GM18508 (cell line): ENCODE data around the gene MAPKAPK5.
A peak's percentile ranks its signal among the peaks of the same experiment; 100 is the strongest.
"Not testable (repeated sequence)": the region's sequence is repeated elsewhere in the genome, so short reads cannot be mapped to it uniquely, and the experiment has no call there.

Experiments used
- ATAC-seq: cut with Tn5 transposase; IDR thresholded peaks from one replicate; pipeline ENCODE4 v1.9.1; 2021; ENCODE audit warnings: moderate number of reproducible peaks; ENCODE audit not compliant: insufficient read depth, unreplicated experiment

MAPKAPK5 gene

GRCh38 chr12:111827907-111828306, 14.1 kb upstream of the MAPKAPK5 start:
- no peak for ATAC-seq

- ATAC-seq = no peak
These were observed 13.6 kb upstream of the MAPKAPK5 start for GRCh38 chr12:111828338-111828979.

GRCh38 chr12:111829635-111830034, 12.4 kb upstream of the MAPKAPK5 start:
- not testable (repeated sequence) for ATAC-seq

GRCh38 chr12:111834740-111835386, 7.2 kb upstream of the MAPKAPK5 start:
- ATAC-seq = not testable (repeated sequence)

GRCh38 chr12:111835531-111836181, 6.4 kb upstream of the MAPKAPK5 start:
- not testable (repeated sequence) for ATAC-seq

- no peak for ATAC-seq
These were observed 3.7 kb upstream of the MAPKAPK5 start for GRCh38 chr12:111838353-111838752.

- ATAC-seq = no peak
These were observed 1.2 kb upstream of the MAPKAPK5 start for GRCh38 chr12:111840807-111841206.

- no peak for ATAC-seq
These were observed 735 bp upstream of the MAPKAPK5 start for GRCh38 chr12:111841236-111841749.

- peak; percentile 17 for ATAC-seq
These were observed 748 bp downstream of the MAPKAPK5 start for GRCh38 chr12:111842556-111843396.

- ATAC-seq = no peak
These were observed 4.0 kb downstream of the MAPKAPK5 start for GRCh38 chr12:111846016-111846415.

- no peak for ATAC-seq
These were observed 8.5 kb downstream of the MAPKAPK5 start for GRCh38 chr12:111850526-111850925.

- ATAC-seq = no peak
These were observed 16.2 kb downstream of the MAPKAPK5 start for GRCh38 chr12:111858186-111858585.

- no peak for ATAC-seq
These were observed 16.8 kb downstream of the MAPKAPK5 start for GRCh38 chr12:111858778-111859177.

GRCh38 chr12:111864913-111865312, 22.9 kb downstream of the MAPKAPK5 start:
- ATAC-seq = no peak

GRCh38 chr12:111867531-111867930, 25.5 kb downstream of the MAPKAPK5 start:
- ATAC-seq = no peak

GRCh38 chr12:111868676-111869588, 26.9 kb downstream of the MAPKAPK5 start:
- no peak for ATAC-seq

- ATAC-seq = no peak
These were observed 27.6 kb downstream of the MAPKAPK5 start for GRCh38 chr12:111869671-111870070.

GRCh38 chr12:111870216-111870615, 28.2 kb downstream of the MAPKAPK5 start:
- no peak for ATAC-seq

- no peak for ATAC-seq
These were observed 28.7 kb downstream of the MAPKAPK5 start for GRCh38 chr12:111870706-111871105.
